ENCODE data around the gene RCCD1. TPM values are rescaled to one million over a fixed set of nuclear protein-coding genes. Genes with fewer than 3 reads are reported as not detected.

RCCD1 gene
- total and polyA plus RNA-seq, 2 of the 8 experiments (the other 6 are each of a cell fraction or from before 2014, with no cell fraction given): 9.9 to 18.8 TPM

- ChIA-PET CTCF (ENCODE audit: partially characterized antibody) (interaction anchor here (1.9 to 6.8 kb wide), 2 partner anchors 16 to 20 kb away, joined by 8 to 87 read pairs; partner anchors contain the start of genes HDDC3 and UNC45A), POLR2A (ENCODE audit: partially characterized antibody) (no interaction called here)
- Histone ChIP-seq H3K9ac (replicated peaks in 1 of 4; ENCODE audit: extremely low read depth in 1 of 4, low read depth in 3 of 4, low read length in 3 of 4) (no peak overlapping the region), H3K9me3 (ENCODE audit: insufficient read depth in 2 of 2, low read depth in 1 of 2, low read length in 1 of 2) (no peaks in the 10 kb centered on the region), H3K79me2 (ENCODE audit: control insufficient read depth in 1 of 2, insufficient read depth in 2 of 2, low read length in 2 of 2) (no peaks in the 10 kb centered on the region), H2AK5ac (ENCODE audit: low read depth, low read length) (no peak overlapping the region), H3K23me2 (ENCODE audit: low read depth, low read length) (no peaks in the 10 kb centered on the region), H2BK15ac (ENCODE audit: low read length) (no peak overlapping the region), H2BK120ac (replicated peaks; ENCODE audit: low read depth, low read length) (no peak overlapping the region), H3K79me1 (ENCODE audit: low read depth, low read length) (no peaks in the 10 kb centered on the region), H2BK20ac (ENCODE audit: low read length) (no peak overlapping the region), H4K91ac (replicated peaks; ENCODE audit: insufficient read length, low read length) (no peak overlapping the region), H4K8ac (ENCODE audit: extremely low read depth, insufficient read depth, low read length) (no peak overlapping the region; the same call in 1 of the 2 replicates), H3K4me2 (ENCODE audit: insufficient read depth in 1 of 2, low read depth in 2 of 2, low read length in 2 of 2) (no peak overlapping the region), H4K5ac (ENCODE audit: insufficient read length, low read depth, low read length) (no peak overlapping the region), H3K23ac (ENCODE audit: insufficient read length) (no peak overlapping the region), H2BK5ac (ENCODE audit: low read depth, low read length) (peak overlapping the region; percentile 13; the same call in 1 of the 2 replicates), H3K4ac (replicated peaks; ENCODE audit: insufficient read length, low read depth, low read length) (no peak overlapping the region), H3K18ac (ENCODE audit: extremely low read depth, low read length) (no peak overlapping the region), H2AFZ (ENCODE audit: low read length) (no peak overlapping the region), H2BK12ac (ENCODE audit: low read depth, low read length) (no peak overlapping the region), H3K56ac (replicated peaks; ENCODE audit: insufficient read length, low read depth, low read length) (no peak overlapping the region), H3K27me3 (replicated peaks in 1 of 4; ENCODE audit: control insufficient read depth in 3 of 4, extremely low read depth in 1 of 4, insufficient read depth in 3 of 4, low read length in 3 of 4) (no peaks in the 10 kb centered on the region), H3K14ac (ENCODE audit: insufficient read length) (no peak overlapping the region), H3K4me1 (replicated peaks in 1 of 4; ENCODE audit: control insufficient read depth in 3 of 4, insufficient read depth in 4 of 4, low read length in 3 of 4) (peaks cover 0 to 2% (median 0%) of the 10 kb centered on the region in 4 experiments; a peak in 2 of 7 replicates), H4K20me1 (replicated peaks in 1 of 2; ENCODE audit: control insufficient read depth in 1 of 2, insufficient read depth in 2 of 2, low read length in 2 of 2) (peaks cover 2 to 3% of the 10 kb centered on the region in 2 experiments), H3K4me3 (ENCODE audit: extremely low read depth in 1 of 4, insufficient read depth in 2 of 4, low read depth in 3 of 4, low read length in 4 of 4) (no peak overlapping the region), H3K36me3 (ENCODE audit: control insufficient read depth in 2 of 4, insufficient read depth in 4 of 4, low read length in 3 of 4) (no peaks in the 10 kb centered on the region; a peak in 4 of 8 replicates), H3K27ac (ENCODE audit: low read depth, low read length) (no peak overlapping the region)
- FAIRE-seq (no peak), DNase-seq (ENCODE audit: low read depth in 1 of 2, low spot score in 2 of 2) (no peak)
- TF ChIP-seq RXRA (IDR thresholded peaks at IDR 0.05; ENCODE audit: insufficient read depth, low read depth, low read length) (no peak), HDAC6 (IDR thresholded peaks at IDR 0.05; ENCODE audit: low read depth, low read length) (no peak), CEBPB (IDR thresholded peaks at IDR 0.05; ENCODE audit: low read depth, low read length) (no peak), FOSL1 (IDR thresholded peaks at IDR 0.05; ENCODE audit: insufficient read depth, low read depth, low read length) (no peak), NRF1 (IDR thresholded peaks at IDR 0.05; ENCODE audit: low read depth, low read length) (no peak), RFX5 (IDR thresholded peaks at IDR 0.05; ENCODE audit: borderline replicate concordance, low read depth, low read length) (no peak), TEAD4 (IDR thresholded peaks at IDR 0.05; ENCODE audit: low read depth, low read length) (no peak)
- 83% methylated on average over 11 of the region's 11 CpGs; no CpG with 5 or more reads in 1 of the 2 experiments for WGBS, 2 experiments (ENCODE audit: extremely low coverage in 1 of 2, insufficient coverage in 1 of 2, insufficient read length in 1 of 2, insufficient replicate concordance in 2 of 2, low coverage in 1 of 2, low lambda C conversion rate in 2 of 2, missing lambda C conversion rate in 1 of 2)
These were observed 38.2 kb upstream of the RCCD1 start for GRCh38 chr15:90916461-90916860.

Data from H1 (cell line).